AG09319 (cell line): ENCODE measurements around the gene POU3F3.

Source experiments
- DNase-seq: peaks from one replicate; pipeline ENCODE4 v3.0.0-alpha.2; 2010; ENCODE audit warnings: low read depth; ENCODE audit errors: extremely low read depth
- TF ChIP-seq, protein P1 (sequence below): IDR thresholded peaks from 2 replicates; pipeline ENCODE4 v1.5.1; 2011; ENCODE audit warnings: low read depth, mild to moderate bottlenecking, inconsistent platforms, low read length, moderate library complexity

The POU3F3 gene

DNA sequence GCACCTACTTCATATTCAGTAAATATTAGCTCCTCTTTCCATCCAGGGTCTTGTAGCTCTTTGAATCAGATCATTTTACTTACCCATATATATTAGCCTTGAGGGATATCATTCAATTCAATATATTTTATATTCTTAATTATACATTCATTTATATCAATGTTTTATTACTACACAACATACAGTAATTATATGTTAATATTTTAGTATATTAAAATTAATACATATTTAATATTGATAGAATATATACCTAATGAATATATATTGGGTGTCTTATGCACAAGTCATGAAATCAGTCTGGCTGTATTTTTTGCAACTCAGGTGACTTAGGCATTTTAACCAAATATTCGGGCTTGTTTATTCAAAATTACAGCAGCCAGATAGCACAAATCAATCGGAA is 37.2 kb downstream of the POU3F3 start:
- TF ChIP-seq, protein P1, sequence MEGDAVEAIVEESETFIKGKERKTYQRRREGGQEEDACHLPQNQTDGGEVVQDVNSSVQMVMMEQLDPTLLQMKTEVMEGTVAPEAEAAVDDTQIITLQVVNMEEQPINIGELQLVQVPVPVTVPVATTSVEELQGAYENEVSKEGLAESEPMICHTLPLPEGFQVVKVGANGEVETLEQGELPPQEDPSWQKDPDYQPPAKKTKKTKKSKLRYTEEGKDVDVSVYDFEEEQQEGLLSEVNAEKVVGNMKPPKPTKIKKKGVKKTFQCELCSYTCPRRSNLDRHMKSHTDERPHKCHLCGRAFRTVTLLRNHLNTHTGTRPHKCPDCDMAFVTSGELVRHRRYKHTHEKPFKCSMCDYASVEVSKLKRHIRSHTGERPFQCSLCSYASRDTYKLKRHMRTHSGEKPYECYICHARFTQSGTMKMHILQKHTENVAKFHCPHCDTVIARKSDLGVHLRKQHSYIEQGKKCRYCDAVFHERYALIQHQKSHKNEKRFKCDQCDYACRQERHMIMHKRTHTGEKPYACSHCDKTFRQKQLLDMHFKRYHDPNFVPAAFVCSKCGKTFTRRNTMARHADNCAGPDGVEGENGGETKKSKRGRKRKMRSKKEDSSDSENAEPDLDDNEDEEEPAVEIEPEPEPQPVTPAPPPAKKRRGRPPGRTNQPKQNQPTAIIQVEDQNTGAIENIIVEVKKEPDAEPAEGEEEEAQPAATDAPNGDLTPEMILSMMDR: no peak
- DNase-seq: no peak

DNA sequence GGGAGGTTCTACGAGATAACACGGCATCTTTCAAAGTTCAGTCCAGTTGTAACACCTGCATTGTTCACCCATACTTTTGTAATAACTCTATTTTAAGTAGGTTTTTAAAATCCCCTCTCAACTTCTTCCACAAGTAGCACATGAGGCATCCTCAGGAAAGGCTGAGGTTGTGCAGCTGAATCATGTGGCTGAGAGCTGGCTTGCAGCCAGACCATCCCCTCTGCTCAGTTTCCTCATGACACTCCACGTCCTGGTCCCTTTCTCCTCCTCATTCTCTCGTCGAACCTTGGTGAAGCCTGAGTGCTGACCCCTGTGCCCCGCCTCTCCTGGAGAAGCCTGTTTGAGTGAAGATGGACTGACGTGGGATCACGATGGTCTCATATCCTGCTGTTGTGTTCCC is 42.5 kb downstream of the POU3F3 start:
- TF ChIP-seq, protein P1: no peak
- DNase-seq: no peak

DNA sequence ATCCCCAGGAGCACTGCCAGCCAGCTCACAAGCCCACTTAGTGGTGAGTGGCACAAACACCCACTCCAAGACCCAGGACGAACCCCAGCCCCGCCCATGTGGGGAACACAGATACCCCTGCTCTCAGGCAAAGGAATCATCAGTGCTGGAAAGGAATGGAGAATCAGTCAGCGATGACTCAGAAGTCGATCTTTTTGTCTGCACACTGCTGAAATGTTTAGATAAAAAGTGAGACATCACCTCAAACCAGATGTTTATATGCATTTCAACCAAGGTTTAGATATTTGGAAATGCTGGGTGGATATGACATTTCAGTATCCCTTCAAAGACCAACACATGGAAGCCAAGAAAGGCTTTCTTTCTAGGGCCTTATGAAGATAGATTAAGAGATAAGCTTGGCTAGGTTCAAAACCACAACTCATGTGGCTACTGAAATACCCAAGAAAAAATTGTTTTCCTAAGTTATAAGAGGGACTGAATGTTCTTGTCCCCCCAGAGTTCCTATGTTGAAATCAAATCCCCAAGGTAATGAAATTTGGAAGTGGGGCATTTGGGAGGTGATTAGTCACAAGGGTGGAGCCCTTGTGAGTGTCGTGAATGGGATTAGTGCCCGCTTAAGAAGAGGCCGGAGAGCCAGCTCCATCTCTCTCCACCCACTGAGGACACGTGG is 43.7 kb downstream of the POU3F3 start:
- TF ChIP-seq, protein P1: no peak
- peak; percentile 3 for DNase-seq

DNA sequence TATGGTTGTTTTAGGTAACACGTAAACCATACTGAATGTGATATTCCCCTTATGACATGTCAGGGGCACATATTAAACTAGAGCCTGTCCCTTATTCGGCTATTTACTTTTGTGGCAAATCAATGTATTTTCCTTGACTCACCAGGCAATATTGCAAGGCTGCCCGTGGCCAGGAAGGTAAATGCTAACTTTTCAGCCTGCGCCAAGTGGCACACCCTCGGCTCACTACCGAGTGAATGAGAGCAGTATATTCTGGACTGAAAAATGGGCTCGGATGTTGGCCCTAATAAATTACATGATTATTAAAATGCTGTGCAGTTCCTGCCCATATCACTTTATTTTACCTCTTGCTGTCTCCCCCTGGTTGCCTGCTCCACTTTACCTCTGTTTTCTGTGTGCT is 46.7 kb downstream of the POU3F3 start:
- no peak for DNase-seq
- TF ChIP-seq, protein P1: no peak

DNA sequence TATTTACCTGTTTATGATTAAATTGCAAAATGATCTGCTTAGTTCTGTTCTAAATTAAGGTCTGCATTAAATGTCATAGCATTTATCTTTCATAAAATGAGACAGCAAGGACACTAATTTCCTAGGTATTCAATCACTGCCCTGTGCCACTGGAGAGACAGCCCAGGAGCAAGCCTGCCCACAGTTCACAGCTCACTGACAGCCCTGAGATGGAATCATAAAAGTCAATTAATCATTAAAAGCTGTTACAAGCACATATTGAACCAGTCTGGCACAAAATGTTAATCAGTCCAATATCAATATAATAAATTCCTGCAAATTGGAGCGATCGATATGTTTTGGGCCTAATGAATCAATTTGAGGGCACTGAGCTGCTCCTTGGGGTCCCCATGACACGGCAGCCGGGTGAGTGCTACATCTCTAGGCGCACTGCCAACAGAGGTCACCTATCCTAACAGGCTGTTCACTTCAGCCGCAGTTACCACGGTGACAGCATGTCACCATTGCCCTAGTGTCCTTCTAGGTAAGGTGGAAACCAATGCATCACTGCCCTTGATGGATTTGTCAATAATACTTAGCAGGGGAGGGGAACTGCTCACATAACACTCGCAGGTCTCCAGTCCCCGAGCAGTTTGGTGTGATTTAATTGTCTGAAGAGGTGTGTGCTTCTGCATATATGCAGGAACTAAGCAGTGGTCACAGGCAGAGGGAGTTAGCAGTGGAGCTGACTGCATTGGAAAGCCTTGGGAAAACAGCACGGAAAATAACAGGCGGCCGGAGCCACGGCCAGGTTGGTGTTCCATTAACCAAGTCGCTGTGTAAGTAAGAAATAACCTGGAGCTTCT is 47.3 kb downstream of the POU3F3 start:
- no peak for DNase-seq

DNA sequence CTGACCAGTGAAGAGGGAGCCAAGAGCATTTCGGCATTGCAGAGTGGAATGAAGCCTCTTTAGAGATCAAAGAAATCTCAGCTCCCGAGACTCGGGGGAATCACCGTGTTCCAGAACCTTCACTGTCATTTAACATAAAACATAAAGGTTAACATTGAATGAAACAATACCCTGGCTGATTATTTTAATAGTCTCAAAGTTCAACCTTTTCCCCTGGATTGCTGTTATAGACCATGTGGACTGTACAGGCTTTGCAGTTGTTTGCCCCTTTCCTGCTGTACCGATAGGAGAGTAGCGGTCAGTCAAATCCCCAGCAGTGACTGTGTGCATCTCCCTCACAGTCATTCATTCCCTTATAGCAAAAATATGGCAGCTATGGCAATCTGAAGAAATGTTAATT is 48.4 kb downstream of the POU3F3 start:
- TF ChIP-seq, protein P1: no peak
- DNase-seq: no peak

More for the DNA sequence above, 47.3 kb downstream of the POU3F3 start:
- TF ChIP-seq, protein P1: no peak
